ENCODE measurements around the gene TMEM135. TPM values are rescaled to one million over a fixed set of nuclear protein-coding genes. Genes with fewer than 3 reads are reported as not detected.

TMEM135 gene
- total and polyA plus RNA-seq, 2 donors from 2014 or later, result 12.0 to 24.6 TPM

DNA sequence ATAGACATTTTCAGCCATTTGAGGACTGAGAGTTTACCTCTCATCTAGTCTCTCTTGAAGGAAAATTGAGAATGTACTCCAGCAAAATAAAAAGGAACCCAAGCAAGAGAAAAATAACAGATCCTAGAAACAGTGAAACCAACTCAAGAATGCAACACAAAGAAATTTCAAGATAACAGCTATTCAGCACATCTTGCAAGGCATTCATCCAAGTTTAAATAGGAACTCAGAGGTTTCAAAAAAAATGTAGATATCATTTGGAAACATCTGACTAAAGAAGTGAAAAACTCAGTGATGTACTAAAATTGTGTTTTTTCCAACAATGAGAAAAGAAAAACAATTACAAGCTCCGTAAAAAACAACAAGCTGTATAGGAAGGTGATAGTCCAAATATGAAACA lies 76.4 kb downstream of the TMEM135 start:
- no peak for DNase-seq
- Histone ChIP-seq H3K27me3 (ENCODE audit: control insufficient read depth, insufficient read depth, low read length) (no peaks in the 10 kb centered on the region), H3K4me3 (ENCODE audit: low read length in 3 of 3) (no peak overlapping the region), H3K4me1 (ENCODE audit: control insufficient read depth in 2 of 3, insufficient read depth in 2 of 3, low read depth in 1 of 3, low read length in 3 of 3) (no peaks in the 10 kb centered on the region), H3K9ac (ENCODE audit: low read length in 3 of 3) (no peak overlapping the region), H3K9me3 (ENCODE audit: control insufficient read depth in 2 of 3, insufficient read depth in 1 of 3, low read length in 3 of 3) (no peaks in the 10 kb centered on the region), H3K36me3 (ENCODE audit: control insufficient read depth in 2 of 3, insufficient read depth in 3 of 3, low read length in 3 of 3) (no peaks in the 10 kb centered on the region), H3K27ac (ENCODE audit: low read depth in 2 of 2, low read length in 2 of 2) (no peak overlapping the region)
- intact Hi-C loops (cut with DNase I), result no loop called here
- TF ChIP-seq, protein P1, sequence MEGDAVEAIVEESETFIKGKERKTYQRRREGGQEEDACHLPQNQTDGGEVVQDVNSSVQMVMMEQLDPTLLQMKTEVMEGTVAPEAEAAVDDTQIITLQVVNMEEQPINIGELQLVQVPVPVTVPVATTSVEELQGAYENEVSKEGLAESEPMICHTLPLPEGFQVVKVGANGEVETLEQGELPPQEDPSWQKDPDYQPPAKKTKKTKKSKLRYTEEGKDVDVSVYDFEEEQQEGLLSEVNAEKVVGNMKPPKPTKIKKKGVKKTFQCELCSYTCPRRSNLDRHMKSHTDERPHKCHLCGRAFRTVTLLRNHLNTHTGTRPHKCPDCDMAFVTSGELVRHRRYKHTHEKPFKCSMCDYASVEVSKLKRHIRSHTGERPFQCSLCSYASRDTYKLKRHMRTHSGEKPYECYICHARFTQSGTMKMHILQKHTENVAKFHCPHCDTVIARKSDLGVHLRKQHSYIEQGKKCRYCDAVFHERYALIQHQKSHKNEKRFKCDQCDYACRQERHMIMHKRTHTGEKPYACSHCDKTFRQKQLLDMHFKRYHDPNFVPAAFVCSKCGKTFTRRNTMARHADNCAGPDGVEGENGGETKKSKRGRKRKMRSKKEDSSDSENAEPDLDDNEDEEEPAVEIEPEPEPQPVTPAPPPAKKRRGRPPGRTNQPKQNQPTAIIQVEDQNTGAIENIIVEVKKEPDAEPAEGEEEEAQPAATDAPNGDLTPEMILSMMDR (IDR thresholded peaks at IDR 0.05; ENCODE audit: borderline replicate concordance, extremely low read depth, insufficient read depth), result no peak
- FAIRE-seq, result peak; percentile 79

DNA sequence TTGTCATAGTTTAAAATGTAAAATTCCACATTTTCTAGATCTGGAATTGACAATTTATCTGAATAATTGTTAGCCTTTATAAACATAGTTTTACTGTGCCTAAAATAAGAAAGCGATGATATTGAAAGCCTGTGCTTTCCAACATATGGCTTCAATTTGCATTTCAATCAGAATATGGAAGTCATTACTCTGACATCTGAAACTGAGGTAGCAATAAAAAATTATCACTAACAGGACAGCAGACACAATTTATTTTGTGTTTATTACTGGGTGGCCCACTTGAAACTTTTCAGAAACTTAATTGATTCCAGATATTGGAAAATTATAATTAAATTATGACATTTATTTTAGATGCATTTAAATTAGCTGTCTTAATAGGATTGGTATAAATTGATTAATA lies 78.5 kb downstream of the TMEM135 start:
- FAIRE-seq, result peak; percentile 19

DNA sequence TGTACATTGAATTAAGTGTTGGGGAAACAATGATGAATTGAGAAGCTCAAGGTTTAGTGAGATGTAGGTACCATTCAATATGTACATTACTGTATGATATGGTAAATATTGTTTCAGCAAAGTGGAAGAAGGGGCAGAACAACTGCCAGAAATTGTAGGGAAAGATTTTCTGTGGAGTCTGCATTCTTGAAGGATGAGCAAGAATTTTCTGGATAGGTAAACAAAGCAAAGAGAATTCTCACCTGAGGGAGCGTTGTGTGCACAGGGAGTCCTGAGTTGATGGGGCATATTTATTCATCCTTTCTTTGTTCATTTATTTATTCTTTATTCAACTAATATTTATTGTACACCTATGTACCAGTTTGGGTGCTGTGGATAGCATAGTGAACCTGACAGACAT lies 83.2 kb downstream of the TMEM135 start:
- Histone ChIP-seq H3K27me3 (ENCODE audit: control insufficient read depth, insufficient read depth, low read length) (no peaks in the 10 kb centered on the region), H3K9ac (ENCODE audit: low read length in 3 of 3) (no peak overlapping the region), H3K9me3 (ENCODE audit: control insufficient read depth in 2 of 3, insufficient read depth in 1 of 3, low read length in 3 of 3) (no peaks in the 10 kb centered on the region), H3K27ac (ENCODE audit: low read depth in 2 of 2, low read length in 2 of 2) (no peak overlapping the region), H3K36me3 (ENCODE audit: control insufficient read depth in 2 of 3, insufficient read depth in 3 of 3, low read length in 3 of 3) (no peaks in the 10 kb centered on the region), H3K4me1 (ENCODE audit: control insufficient read depth in 2 of 3, insufficient read depth in 2 of 3, low read depth in 1 of 3, low read length in 3 of 3) (no peaks in the 10 kb centered on the region), H3K4me3 (ENCODE audit: low read length in 3 of 3) (no peak overlapping the region)
- TF ChIP-seq, protein P1 (IDR thresholded peaks at IDR 0.05; ENCODE audit: borderline replicate concordance, extremely low read depth, insufficient read depth), result no peak
- DNase-seq (no peak), FAIRE-seq (no peak)
- intact Hi-C loops (cut with DNase I), result no loop called here

More for the DNA sequence above, 78.5 kb downstream of the TMEM135 start:
- H3K9me3 ChIP-seq (ENCODE audit: control insufficient read depth in 2 of 3, insufficient read depth in 1 of 3, low read length in 3 of 3), result no peaks in the 10 kb centered on the region
- intact Hi-C loops (cut with DNase I), result no loop called here
- DNase-seq, result no peak
- TF ChIP-seq, protein P1 (IDR thresholded peaks at IDR 0.05; ENCODE audit: borderline replicate concordance, extremely low read depth, insufficient read depth), result no peak
- no peaks in the 10 kb centered on the region for H3K27me3 ChIP-seq (ENCODE audit: control insufficient read depth, insufficient read depth, low read length)
- no peak overlapping the region for H3K27ac ChIP-seq (ENCODE audit: low read depth in 2 of 2, low read length in 2 of 2)
- H3K36me3 ChIP-seq (ENCODE audit: control insufficient read depth in 2 of 3, insufficient read depth in 3 of 3, low read length in 3 of 3), result no peaks in the 10 kb centered on the region
- H3K4me3 ChIP-seq (ENCODE audit: low read length in 3 of 3), result no peak overlapping the region
- H3K4me1 ChIP-seq (ENCODE audit: control insufficient read depth in 2 of 3, insufficient read depth in 2 of 3, low read depth in 1 of 3, low read length in 3 of 3), result no peaks in the 10 kb centered on the region
- no peak overlapping the region for H3K9ac ChIP-seq (ENCODE audit: low read length in 3 of 3)

DNA sequence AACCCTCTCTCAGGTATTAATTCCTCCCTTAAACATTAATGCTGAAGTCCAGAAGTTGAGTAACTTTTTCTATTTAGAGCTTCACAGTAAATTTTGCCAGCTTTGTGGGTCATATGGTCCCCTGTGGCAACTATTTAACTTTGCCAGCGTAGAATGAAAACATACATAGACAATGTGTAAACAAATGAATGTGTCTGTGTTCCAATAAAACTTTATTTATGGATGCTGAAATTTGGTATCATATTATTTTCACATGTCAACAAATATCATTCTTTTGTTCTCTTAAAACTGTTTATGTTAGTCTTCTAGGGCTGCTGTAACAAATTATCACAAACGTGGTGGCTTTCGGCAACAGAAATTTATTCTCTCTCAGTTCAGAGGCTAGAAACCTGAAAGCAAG lies 85.1 kb downstream of the TMEM135 start:
- no peak overlapping the region for H3K4me3 ChIP-seq (ENCODE audit: low read length in 3 of 3)
- H3K4me1 ChIP-seq (ENCODE audit: control insufficient read depth in 2 of 3, insufficient read depth in 2 of 3, low read depth in 1 of 3, low read length in 3 of 3), result no peaks in the 10 kb centered on the region
- no peak for DNase-seq
- TF ChIP-seq, protein P1 (IDR thresholded peaks at IDR 0.05; ENCODE audit: borderline replicate concordance, extremely low read depth, insufficient read depth), result no peak
- no peak for FAIRE-seq
- H3K9me3 ChIP-seq (ENCODE audit: control insufficient read depth in 2 of 3, insufficient read depth in 1 of 3, low read length in 3 of 3), result no peaks in the 10 kb centered on the region
- H3K36me3 ChIP-seq (ENCODE audit: control insufficient read depth in 2 of 3, insufficient read depth in 3 of 3, low read length in 3 of 3), result no peaks in the 10 kb centered on the region
- intact Hi-C loops (cut with DNase I), result no loop called here
- no peak overlapping the region for H3K27ac ChIP-seq (ENCODE audit: low read depth in 2 of 2, low read length in 2 of 2)
- H3K9ac ChIP-seq (ENCODE audit: low read length in 3 of 3), result no peak overlapping the region
- H3K27me3 ChIP-seq (ENCODE audit: control insufficient read depth, insufficient read depth, low read length), result no peaks in the 10 kb centered on the region

All from kidney (tissue), 14 donors.